Measurements from ENCODE around the gene DSC2.

The DSC2 gene

DNA sequence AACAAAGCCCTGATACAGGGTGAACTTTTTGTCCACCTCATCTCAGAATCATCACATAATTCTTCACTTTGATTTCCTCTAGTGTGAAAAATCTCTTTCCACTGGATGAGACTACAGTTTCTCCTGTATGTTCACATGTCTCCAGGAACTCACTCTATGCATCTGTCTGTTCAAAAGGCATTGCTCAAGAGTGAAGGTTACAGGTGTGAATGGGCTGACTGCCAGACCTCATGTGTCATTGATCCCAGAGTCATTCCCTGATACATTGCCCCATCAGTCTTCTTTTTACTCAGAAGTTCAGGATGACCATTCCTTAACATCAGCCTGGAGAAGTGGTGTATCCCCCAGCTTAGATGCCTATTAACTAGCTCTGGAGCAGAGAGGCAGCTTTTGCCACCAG is 55.3 kb downstream of the DSC2 start:
- no peak overlapping the region for H3K4me3 ChIP-seq (ENCODE audit: low read depth, low read length)
- no peak for TF ChIP-seq CTCF (IDR thresholded peaks at IDR 0.05; ENCODE audit: low read depth, low read length)

DNA sequence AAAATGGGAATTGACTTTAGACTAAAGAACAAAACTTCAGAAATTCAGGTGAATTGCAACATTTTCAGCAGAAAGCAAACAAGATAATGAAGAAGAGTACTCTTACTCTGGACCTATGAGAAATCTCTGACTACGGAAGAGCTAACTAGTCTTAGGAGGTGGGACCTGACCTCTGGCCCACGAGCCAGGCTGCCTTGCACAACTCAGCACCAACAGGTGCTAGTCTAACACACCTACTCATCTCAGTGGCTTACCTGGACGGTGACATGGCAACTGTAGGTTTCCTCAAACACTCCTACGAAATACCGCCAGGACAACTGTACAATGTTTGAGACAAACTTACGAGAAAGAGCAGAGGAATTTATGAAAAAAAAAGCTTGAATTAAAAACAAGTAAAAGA is 56.6 kb downstream of the DSC2 start:
- no peak for TF ChIP-seq CTCF (IDR thresholded peaks at IDR 0.05; ENCODE audit: low read depth, low read length)
- H3K4me3 ChIP-seq (ENCODE audit: low read depth, low read length): no peak overlapping the region

- no peak for TF ChIP-seq CTCF (IDR thresholded peaks at IDR 0.05; ENCODE audit: low read depth, low read length)
- no peak overlapping the region for H3K4me3 ChIP-seq (ENCODE audit: low read depth, low read length)
Observed at GRCh38 chr18:31044926-31045325, 57.3 kb downstream of the DSC2 start.

- TF ChIP-seq CTCF (IDR thresholded peaks at IDR 0.05; ENCODE audit: low read depth, low read length): no peak
- H3K4me3 ChIP-seq (ENCODE audit: low read depth, low read length): no peak overlapping the region
Observed at GRCh38 chr18:31043709-31044108, 58.5 kb downstream of the DSC2 start.

DNA sequence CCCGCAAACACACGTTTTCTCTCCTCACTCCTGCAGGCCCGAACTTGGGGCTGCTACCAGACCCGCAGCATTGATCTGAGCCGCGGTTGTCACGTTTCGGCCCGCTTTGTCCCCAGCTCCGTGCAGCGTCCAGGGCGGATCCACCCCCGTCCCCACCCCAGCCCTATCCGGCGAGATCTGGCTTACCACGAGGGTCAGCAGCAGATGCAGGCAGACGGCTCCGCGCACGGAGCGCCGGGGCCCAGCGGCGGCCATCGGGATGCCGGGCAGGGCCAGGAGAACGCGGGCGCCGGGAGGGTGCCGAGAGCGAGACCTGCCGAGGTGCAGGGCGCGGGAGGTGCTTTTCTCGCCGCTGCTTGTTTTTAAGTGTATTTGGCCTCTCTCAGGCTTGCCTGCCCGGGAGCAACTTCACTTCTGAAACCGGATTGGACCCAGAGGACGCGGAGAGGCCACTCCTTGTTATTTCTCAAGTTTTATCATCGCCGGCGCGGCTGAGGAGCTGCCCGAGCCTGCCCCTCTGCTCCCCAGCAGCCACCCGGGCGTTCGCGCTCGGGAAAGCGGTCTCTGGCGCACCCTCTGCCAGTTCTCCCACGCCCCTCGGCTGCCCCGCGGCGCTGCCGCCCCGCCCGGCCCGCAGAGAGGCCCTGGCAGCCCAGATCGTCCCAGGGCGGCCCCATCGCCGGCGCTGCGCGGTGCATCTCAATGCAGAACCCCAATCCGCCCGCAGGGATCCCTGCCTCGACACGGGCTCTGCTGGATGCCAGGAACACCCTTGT is 59.6 kb downstream of the DSC2 start, which contains the start of gene DSC3:
Gene DSC3 (minus strand): TSS at position 337 of the 776 bp plus-strand sequence. CDS start 82 bp downstream, at position 255.
- no peak for TF ChIP-seq CTCF (IDR thresholded peaks at IDR 0.05; ENCODE audit: low read depth, low read length)
- no peak within 1 kb of the TSS for H3K4me3 ChIP-seq (ENCODE audit: low read depth, low read length)

GRCh38 chr18:31042084-31042405 is 60.2 kb downstream of the DSC2 start:
- no peak for TF ChIP-seq CTCF (IDR thresholded peaks at IDR 0.05; ENCODE audit: low read depth, low read length)
- no peak overlapping the region for H3K4me3 ChIP-seq (ENCODE audit: low read depth, low read length)

DNA sequence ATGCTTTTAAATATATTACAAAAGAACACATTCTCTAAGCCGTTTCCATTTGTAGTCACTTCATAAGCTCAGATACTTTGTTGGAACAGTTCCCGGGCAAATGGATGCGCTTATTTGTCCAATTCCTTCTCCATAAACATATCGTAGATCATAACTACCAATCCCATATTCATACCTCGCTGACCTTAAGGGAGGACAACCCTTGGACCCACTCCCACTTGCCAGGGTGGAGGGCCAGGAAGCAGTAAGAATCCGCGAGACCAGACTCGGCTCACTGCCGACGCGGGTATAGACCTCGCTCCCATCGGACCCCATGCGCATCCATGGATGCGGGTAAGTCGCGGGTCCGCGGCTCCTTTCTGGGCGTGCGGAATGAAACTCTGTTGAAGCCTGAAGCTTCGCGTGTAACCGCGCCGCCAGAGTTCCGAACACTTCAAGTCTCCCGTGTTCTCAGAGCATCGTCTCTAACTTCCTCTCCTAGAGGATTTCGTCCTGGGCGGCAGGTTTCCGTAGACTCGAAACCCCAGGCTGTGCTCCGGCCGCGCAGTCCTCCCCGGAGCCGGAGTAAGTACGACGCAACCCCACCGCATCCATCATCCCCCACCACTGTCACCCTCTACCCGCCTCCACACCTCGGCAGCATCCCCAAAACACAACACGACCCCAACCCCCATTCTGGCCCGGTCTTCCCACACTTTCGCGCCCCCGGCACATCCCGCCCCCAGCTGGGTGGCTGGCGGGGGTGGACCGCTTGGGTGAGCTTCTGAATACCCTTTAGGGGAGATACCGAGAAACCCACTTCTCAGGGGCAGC is 60.7 kb downstream of the DSC2 start:
- no peak overlapping the region for H3K4me3 ChIP-seq (ENCODE audit: low read depth, low read length)
- TF ChIP-seq CTCF (IDR thresholded peaks at IDR 0.05; ENCODE audit: low read depth, low read length): no peak

Measured in WI38 (cell line).